NOMO-1 treated with DMSO at 0.1 percent for 48 hours (cell line): ENCODE measurements around the gene SCGB1D2.

ENCODE experiments used
- DNase-seq: peaks from one replicate; lab custom pipeline; 2025; ENCODE audit not compliant: unreplicated experiment; lab: John Stamatoyannopoulos, UW

Gene SCGB1D2

DNA sequence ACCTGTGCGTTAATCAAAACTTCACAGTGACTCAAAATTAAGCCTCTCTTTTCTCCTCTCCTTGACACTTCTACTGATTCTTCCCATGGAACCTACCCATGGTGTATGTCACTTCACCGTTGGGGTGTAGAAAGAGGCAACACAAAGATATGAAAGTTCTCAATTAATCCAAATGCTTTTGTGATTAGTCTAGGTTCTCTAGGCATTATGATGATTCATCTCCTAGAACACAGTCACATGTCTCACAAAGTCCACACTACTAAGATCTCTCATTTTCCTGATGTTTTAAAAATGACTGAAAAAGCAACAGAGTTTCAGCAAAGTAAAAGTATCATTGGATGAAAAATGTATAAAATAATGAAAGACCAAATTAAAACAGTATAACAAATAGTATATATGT, 14.2 kb downstream of the SCGB1D2 start:
- DNase-seq: no peak

DNA sequence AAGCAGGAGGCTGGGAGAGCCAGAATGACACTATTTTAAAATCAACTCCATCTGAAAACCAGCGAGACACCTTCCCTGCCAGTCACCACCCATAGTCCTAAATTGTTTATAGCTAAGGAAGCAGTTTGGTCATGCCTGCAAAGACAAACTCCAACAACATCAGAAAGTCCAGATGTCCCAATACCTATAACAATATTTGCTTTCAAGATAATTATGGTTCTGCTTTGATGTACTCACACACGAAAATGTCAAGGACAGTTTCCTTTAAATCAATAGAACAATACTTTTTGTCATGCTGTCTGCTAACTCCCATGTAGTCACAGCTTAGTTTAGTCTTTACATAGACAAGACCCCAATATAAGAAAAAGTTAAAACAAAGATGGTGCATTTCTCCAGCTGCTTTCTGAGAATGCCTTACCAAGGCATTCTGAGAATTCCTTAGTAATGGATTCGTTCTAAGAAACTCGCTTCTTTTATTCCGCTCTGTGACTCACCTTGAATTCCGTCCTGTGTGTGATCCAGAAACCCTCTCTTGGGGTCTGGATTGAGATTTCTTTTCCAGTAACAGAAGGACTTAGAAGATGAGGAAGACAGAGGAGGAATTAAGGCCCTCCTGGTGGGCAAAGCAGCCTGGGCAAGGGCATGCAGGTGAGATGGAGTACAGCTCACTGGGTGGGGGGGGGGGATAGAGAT, 18.4 kb downstream of the SCGB1D2 start:
- no peak for DNase-seq

DNA sequence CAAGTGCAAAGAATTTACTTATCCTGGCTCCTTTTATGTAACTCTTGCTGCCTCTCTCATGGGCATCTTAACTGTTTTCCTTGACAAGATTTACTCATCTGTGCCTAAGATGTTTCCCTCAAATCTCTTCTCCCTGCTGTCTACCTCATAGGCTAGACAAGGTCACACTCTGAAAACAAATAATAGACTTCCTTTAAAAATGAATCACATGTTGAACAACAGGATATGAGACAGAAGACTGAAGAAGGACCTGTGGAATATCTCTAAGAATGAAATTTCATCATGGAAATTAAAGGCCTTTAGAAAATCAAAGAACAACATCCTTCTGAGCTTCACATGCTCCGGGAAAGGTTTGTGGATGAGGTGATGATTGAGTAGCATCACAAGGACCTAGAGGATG, 22.0 kb downstream of the SCGB1D2 start:
- no peak for DNase-seq

DNA sequence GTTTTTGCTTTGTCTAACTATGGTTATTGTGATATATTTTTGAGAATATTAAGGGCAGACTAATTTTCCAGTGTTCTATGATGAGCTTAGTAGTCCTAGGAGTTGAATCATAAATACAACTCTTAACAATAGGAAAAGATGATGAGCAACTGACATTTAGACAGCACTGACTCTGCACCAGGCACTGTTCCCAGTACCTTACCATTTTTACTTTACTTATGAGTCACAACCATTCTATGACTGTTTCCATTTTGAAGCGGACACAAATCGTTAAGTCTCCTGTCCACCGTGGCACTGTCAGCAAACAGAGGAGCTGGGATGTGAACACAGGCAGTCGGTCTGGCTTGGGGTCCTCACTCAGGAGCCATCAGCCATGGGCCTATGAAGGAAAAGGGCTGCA, 24.5 kb downstream of the SCGB1D2 start:
- DNase-seq: no peak

DNA sequence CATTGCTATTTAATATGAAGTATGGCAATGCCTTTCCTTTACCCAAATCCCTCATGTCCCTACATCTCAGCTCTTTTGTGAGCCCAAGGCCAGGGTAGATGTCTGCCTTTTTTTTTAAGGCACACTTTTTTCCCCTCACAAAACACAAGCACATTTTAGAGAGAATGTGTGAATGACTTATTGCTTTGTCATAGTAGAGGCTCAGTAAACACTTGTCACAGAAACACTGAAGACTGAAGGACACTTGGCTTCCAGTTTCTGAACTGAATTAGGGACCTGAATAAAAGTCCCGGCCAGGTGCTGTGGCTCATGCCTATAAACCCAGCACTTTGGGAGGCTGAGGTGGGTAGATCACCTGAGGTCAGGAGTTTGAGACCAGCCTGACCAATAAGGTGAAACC, 25.0 kb downstream of the SCGB1D2 start:
- no peak for DNase-seq

DNA sequence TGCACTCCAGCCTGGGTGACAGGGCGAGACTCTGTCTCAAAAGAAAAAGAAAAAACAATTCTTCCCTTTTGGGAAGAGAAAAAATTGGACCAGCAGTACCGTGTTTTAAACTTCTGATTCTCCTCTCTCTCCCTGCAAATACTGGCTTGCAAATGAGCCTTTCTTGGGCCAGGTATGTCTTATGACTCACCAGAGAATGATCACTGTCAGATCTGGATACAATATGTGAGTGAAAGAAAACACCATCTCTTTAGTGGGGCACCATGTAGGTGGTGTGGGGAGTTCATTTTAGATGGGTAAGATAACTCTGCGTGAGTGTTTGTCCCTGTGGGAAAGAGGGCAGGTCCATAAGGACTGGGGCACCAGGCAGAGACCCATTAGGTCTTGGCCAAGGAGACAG, 25.5 kb downstream of the SCGB1D2 start:
- no peak for DNase-seq

DNA sequence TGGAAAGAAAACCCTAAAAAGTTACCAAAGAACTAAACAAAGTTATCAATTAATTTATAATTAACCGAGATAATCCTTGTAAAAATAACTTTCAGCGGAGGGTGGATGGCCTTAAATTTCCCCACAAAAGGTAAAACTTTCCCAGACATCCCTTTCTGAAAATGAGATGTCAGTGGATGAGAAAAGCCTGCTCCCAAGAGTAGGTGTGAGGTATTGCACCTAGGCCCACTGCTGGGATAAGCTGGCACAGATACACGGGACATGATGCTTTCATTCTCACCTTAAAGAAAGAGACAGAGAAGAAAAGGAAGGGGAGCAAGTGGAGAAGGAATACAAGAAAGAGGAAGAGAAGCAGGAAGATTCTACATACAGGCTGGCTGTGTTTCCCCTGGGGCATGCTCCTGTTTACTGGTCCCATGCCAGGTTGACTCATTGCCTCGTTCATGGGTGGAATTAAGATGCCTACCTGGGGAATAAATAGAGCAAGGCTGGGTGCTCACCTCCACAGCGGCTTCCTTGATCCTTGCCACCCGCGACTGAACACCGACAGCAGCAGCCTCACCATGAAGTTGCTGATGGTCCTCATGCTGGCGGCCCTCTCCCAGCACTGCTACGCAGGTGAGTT, 27.7 kb downstream of the SCGB1D2 start, which contains the start of gene SCGB2A2:
Gene SCGB2A2, plus strand, starts transcription at position 505 of the 625 bp plus-strand sequence. Its CDS starts 59 bp downstream, at position 564.
- no peak for DNase-seq

DNA sequence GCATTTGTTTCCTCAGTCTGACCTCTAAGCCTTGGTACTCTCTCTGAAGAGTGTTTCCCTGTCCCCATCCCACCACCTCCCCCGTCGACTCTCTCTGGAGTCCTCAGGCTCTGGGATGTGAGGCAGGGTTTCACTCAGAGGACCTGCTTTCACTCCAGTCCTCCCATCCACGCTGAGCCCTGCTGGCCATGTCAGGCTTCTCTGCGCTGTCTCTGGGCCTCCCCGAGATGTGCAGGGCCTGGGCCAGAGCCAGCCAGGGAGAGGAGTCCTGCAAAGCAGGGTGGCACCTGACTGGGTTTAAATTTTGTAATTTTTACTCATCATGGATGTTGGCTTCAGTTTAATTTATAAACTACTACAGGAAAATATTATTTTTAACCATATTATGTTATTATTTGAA, 31.2 kb downstream of the SCGB1D2 start:
- no peak for DNase-seq

DNA sequence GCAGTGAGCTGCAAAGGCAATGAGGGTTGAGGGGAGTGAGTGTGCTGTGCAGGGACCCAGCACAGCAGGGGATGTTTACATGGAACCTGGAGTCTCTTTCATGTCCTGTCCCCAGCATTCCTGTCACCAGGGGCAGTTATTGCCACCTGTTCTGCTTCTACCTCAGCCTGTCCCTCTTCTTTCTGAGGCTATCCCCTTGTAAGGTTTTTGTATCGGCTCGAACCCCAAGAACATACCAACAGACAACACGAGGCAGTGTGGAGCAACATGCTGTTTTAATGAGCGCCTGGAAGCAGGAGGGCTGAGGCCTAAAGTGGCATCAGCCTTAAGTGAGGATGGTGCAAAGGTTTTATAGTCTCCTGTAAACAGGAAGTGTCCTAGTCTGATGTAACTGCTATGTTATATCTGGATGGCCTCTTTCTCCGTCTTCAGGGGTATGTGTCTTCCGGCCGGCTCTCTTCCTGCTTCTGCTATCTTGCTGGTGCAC, 31.8 kb downstream of the SCGB1D2 start:
- peak; percentile 80 for DNase-seq

DNA sequence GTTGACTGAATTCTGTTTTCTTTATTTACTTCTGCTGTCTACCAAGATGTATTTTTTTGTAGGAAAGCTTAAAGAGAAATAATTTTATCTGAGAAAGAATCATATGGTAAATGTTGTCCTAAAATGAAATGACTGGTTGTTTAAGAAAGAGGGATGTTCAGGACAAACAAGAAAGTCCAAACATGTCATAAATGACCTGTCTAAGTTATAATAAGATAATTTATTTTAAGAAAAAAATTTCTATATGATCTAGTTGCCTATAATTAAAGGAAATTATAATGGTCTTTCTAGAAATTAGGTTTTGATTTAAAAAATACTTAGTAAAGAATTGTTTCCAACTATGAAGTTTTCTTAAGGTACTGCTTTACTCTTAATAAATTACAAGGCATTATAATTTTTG, 38.4 kb downstream of the SCGB1D2 start:
- DNase-seq: no peak
